HCT116 (cell line): ENCODE measurements around the gene LIG3. TPM values are rescaled to one million over a fixed set of nuclear protein-coding genes. Genes with fewer than 3 reads are reported as not detected.

ENCODE experiments used
- ATAC-seq: fragments of 200-7000 bp; cut with Tn5 transposase; 2 replicates; pipeline ENCODE4 v1.9.1; 2020; ENCODE audit warnings: mild to moderate bottlenecking, moderate library complexity
- BruUV-seq: library from RNA; stranded (reverse); fragments of 400-500 nt; replicated peaks from 2 replicates; lab custom pipeline; 2021; lab: Mats Ljungman, UMichigan
- CTCF ChIA-PET: fragments of 300-600 bp; sonication (Branson Sonifier 250); formaldehyde crosslinking; loops from one replicate; lab custom pipeline; 2021; ENCODE audit warnings: antibody characterized with exemption; lab: Charles Lee
- POLR2A ChIA-PET: fragments of 300-600, 350-600 bp; sonication (Branson Sonifier 250); formaldehyde crosslinking; loops from one replicate; lab custom pipeline; 2021; ENCODE audit warnings: antibody characterized with exemption; lab: Charles Lee
- RAD21 ChIA-PET, 2 experiments: fragments of 300-600 bp; sonication (Branson Sonifier 250); formaldehyde crosslinking; loops; one replicate each; lab custom pipeline; 2023; ENCODE audit warnings: low total read pairs in 2 of 2; ENCODE audit not compliant: uncharacterized antibody in 2 of 2, unreplicated experiment in 2 of 2, low non-redundant PET in 1 of 2; lab: Charles Lee
- DNase-seq: peaks from one replicate; pipeline ENCODE4 v3.0.0-alpha.2; 2010; ENCODE audit warnings: low read depth, low spot score
- H2AFZ ChIP-seq: fragments of 200-600 bp; shearing (Covaris generic), sonication (generic); 2 replicates; pipeline ENCODE4 v1.6.1; 2017; ENCODE audit warnings: low read depth, mixed run types, mixed read lengths, antibody characterized with exemption, low read length; ENCODE audit not compliant: poor library complexity, severe bottlenecking
- H3K27ac ChIP-seq: 2 replicates; pipeline ENCODE4 v1.5.1; 2012; ENCODE audit warnings: low read depth, low read length
- H3K27me3 ChIP-seq: fragments of 200-600 bp; sonication (generic); 2 replicates; pipeline ENCODE4 v1.6.1; 2016; ENCODE audit warnings: mixed run types, low read length, mixed read lengths; ENCODE audit not compliant: insufficient read depth
- H3K36me3 ChIP-seq, 2 experiments: fragments of 200-500 bp in 1 of 2; fragments of 200-600 bp in 1 of 2; sonication (Bioruptor generic) in 1 of 2; sonication (generic) in 1 of 2; 2 replicates each; pipeline versions ENCODE4 v1.5.1 to v1.6.1; 2014 to 2016; ENCODE audit warnings: low read length in 2 of 2, inconsistent platforms in 1 of 2, mixed read lengths in 1 of 2, mixed run types in 1 of 2; ENCODE audit not compliant: insufficient read depth in 2 of 2, control insufficient read depth in 1 of 2
- H3K4me1 ChIP-seq, 2 experiments: fragments of 200-600 bp in 1 of 2; sonication (generic) in 1 of 2; 2 replicates each; pipeline versions ENCODE4 v1.5.1 to v1.6.1; 2012 to 2017; ENCODE audit warnings: low read length in 2 of 2, inconsistent platforms in 1 of 2, mild to moderate bottlenecking in 1 of 2, mixed read lengths in 1 of 2, mixed run types in 1 of 2, moderate library complexity in 1 of 2; ENCODE audit not compliant: insufficient read depth in 2 of 2, control insufficient read depth in 1 of 2
- H3K4me2 ChIP-seq: fragments of 200-600 bp; sonication (generic); 2 replicates; pipeline ENCODE4 v1.6.1; 2017; ENCODE audit warnings: mixed run types, low read length, mixed read lengths
- H3K4me3 ChIP-seq, 2 experiments: fragments of 200-600 bp in 1 of 2; sonication (generic) in 1 of 2; replicated peaks in 1 of 2; 2 replicates each; pipeline ENCODE4 v1.5.1; 2011 to 2016; ENCODE audit warnings: low read length in 2 of 2, control low read depth in 1 of 2, low read depth in 1 of 2, mild to moderate bottlenecking in 1 of 2, mixed read lengths in 1 of 2, mixed run types in 1 of 2
- H3K79me2 ChIP-seq: fragments of 200-600 bp; sonication (generic); 2 replicates; pipeline ENCODE4 v1.6.1; 2017; ENCODE audit warnings: mild to moderate bottlenecking, mixed run types, low read length, moderate library complexity, mixed read lengths; ENCODE audit not compliant: insufficient read depth
- H3K9ac ChIP-seq: fragments of 200-600 bp; sonication (generic); 2 replicates; pipeline ENCODE4 v1.6.1; 2016; ENCODE audit warnings: low read length, mixed read lengths
- H3K9me2 ChIP-seq: fragments of 200-600 bp; sonication (generic), shearing (Covaris generic); 2 replicates; pipeline ENCODE4 v1.6.1; 2017; ENCODE audit warnings: mixed run types, mild to moderate bottlenecking, moderate library complexity; ENCODE audit not compliant: insufficient read depth
- H3K9me3 ChIP-seq, 2 experiments: fragments of 200-500 bp in 1 of 2; fragments of 200-600 bp in 1 of 2; sonication (Bioruptor generic) in 1 of 2; sonication (generic) in 1 of 2; 2 replicates each; pipeline ENCODE4 v1.6.1; 2014 to 2017; ENCODE audit warnings: low read length in 2 of 2, mixed read lengths in 2 of 2, inconsistent platforms in 1 of 2, low read depth in 1 of 2, mild to moderate bottlenecking in 1 of 2, mixed run types in 1 of 2, moderate library complexity in 1 of 2; ENCODE audit not compliant: control insufficient read depth in 1 of 2, insufficient read depth in 1 of 2
- H4K20me1 ChIP-seq: fragments of 200-600 bp; sonication (generic), shearing (Covaris generic); 2 replicates; pipeline ENCODE4 v1.6.1; 2017; ENCODE audit warnings: mixed run types, mild to moderate bottlenecking, moderate library complexity; ENCODE audit not compliant: insufficient read depth
- ATF3 ChIP-seq: IDR thresholded peaks from 2 replicates; pipeline ENCODE4 v1.6.1; 2012
- CBX3 ChIP-seq: IDR thresholded peaks from 2 replicates; pipeline ENCODE4 v1.6.1; 2012; ENCODE audit warnings: low read depth
- FOSL1 ChIP-seq: IDR thresholded peaks from 2 replicates; pipeline ENCODE4 v1.6.1; 2012; ENCODE audit warnings: low read depth
- REST ChIP-seq: IDR thresholded peaks from 2 replicates; pipeline ENCODE4 v1.6.1; 2012; ENCODE audit warnings: low read depth
- SRF ChIP-seq: IDR thresholded peaks from 2 replicates; pipeline ENCODE4 v1.6.1; 2012; ENCODE audit warnings: low read depth
- intact Hi-C: fragments of 100-400 bp; cut with micrococcal nuclease; formaldehyde crosslinking; loops from 2 replicates; pipeline ENCODE4 v1.10.0; 2022
- total RNA-seq: library from RNA; stranded (reverse); gene quantifications from one replicate; pipeline ENCODE4 v1.2.1, GENCODE V29; 2021; ENCODE audit not compliant: unreplicated experiment

The LIG3 gene
- total RNA-seq, 1 experiment from 2014 or later: 49.4 TPM

GRCh38 chr17:34990921-34991365, 10.6 kb downstream of the LIG3 start:
- Histone ChIP-seq H3K36me3 (peaks cover 43 to 58% of the 10 kb centered on the region in 2 experiments; a peak in 3 of 4 replicates), H3K9ac (no peak overlapping the region), H4K20me1 (no peaks in the 10 kb centered on the region), H3K4me2 (no peak overlapping the region), H3K27me3 (no peaks in the 10 kb centered on the region), H3K4me3 (no peak overlapping the region), H3K4me1 (no peaks in the 10 kb centered on the region), H3K9me2 (no peaks in the 10 kb centered on the region), H3K79me2 (no peaks in the 10 kb centered on the region; the same call in 1 of the 2 replicates), H2AFZ (no peak overlapping the region), H3K27ac (no peak overlapping the region)
- no peak for ATAC-seq
- CTCF ChIA-PET: interaction anchor here (1.2 kb wide), 1 partner anchor 9 kb away, joined by 4 read pairs; no protein-coding TSS in a partner anchor
- no peak for DNase-seq
- TF ChIP-seq REST (no peak), FOSL1 (no peak), SRF (no peak), CBX3 (no peak), ATF3 (no peak)
- TF ChIP-seq, all 23 proteins: peak for 0
- ChIA-PET POLR2A (interaction anchor here (0.6 kb wide), 1 partner anchor 74 kb away, joined by 3 read pairs; no protein-coding TSS in a partner anchor), RAD21 (no interaction called here)
- no TSS peak for BruUV-seq
- no peaks in the 10 kb centered on the region for H3K9me3 ChIP-seq
- intact Hi-C loops: loop anchor here (10.0 kb wide), 1 partner anchor 566 kb away; no protein-coding TSS in a partner anchor
